Activated CD8-positive, alpha-beta memory T cell treated with anti-CD3 and anti-CD28 coated beads, Interleukin-2, amount 10 ng/mL, durations not matched to agents 7 days and 5 days (primary cell): ENCODE data around the gene FRMD4A. TPM values are rescaled to one million over a fixed set of nuclear protein-coding genes. Genes with fewer than 3 reads are reported as not detected.

ENCODE experiments used
- ATAC-seq: fragments of 150-1000 bp; cut with Tn5 transposase; one replicate; pipeline ENCODE4 v1.10.0; 2021; ENCODE audit warnings: moderate library complexity
- CTCF ChIA-PET: fragments of 350-600 bp; sonication (Branson Sonifier 250); formaldehyde crosslinking; loops from one replicate; lab custom pipeline; 2021; ENCODE audit warnings: antibody characterized with exemption; lab: Charles Lee
- DNase-seq: peaks from one replicate; pipeline ENCODE4 v3.0.0-alpha.2; 2020
- H3K27ac Mint-ChIP-seq: one replicate; pipeline ENCODE4 v1.8.0; 2021; ENCODE audit warnings: mild to moderate bottlenecking, mixed read lengths
- H3K27me3 Mint-ChIP-seq: one replicate; pipeline ENCODE4 v1.8.0; 2021; ENCODE audit warnings: mixed read lengths
- H3K36me3 Mint-ChIP-seq: one replicate; pipeline ENCODE4 v1.8.0; 2021; ENCODE audit warnings: mild to moderate bottlenecking, mixed read lengths
- H3K4me1 Mint-ChIP-seq: one replicate; pipeline ENCODE4 v1.8.0; 2021; ENCODE audit warnings: mixed read lengths
- H3K4me3 Mint-ChIP-seq: one replicate; pipeline ENCODE4 v1.8.0; 2021; ENCODE audit warnings: mild to moderate bottlenecking, moderate library complexity, mixed read lengths
- H3K9me3 Mint-ChIP-seq: one replicate; pipeline ENCODE4 v1.8.0; 2022; ENCODE audit warnings: low read depth, mixed read lengths
- total RNA-seq, 2 experiments: library from RNA; stranded (reverse); gene quantifications; one replicate each; pipeline ENCODE4 v1.2.3, GENCODE V29; 2021

FRMD4A gene
- total RNA-seq, 2 experiments from 2014 or later, result 0.09 to 1.2 TPM

DNA sequence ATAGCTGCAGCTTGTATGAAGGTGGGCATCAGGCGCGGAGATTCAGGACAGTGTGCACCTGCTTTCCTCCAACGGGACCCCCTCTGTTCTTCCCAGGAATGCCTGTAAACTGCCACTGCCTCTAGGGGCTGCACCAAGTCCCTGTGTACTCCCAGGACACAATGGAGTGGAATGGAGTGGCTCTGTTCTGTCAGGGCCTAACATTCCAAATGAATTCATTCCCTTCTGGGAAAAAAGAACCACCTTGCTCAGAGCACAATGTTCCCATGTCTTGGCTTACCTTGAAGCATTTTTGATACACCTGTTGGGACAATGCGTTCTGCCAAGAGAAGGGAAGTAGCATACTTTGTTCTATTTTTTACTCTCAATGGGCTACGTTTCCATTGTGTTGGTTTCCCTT lies 339.4 kb downstream of the FRMD4A start:
- H3K9me3 Mint-ChIP-seq, result no peaks in the 10 kb centered on the region
- peaks cover 3% of the 10 kb centered on the region for H3K4me1 Mint-ChIP-seq
- H3K4me3 Mint-ChIP-seq, result no peak overlapping the region
- CTCF ChIA-PET, result no interaction called here
- ATAC-seq (no peak), DNase-seq (no peak)
- no peak overlapping the region for H3K27ac Mint-ChIP-seq
- no peaks in the 10 kb centered on the region for H3K36me3 Mint-ChIP-seq
- no peaks in the 10 kb centered on the region for H3K27me3 Mint-ChIP-seq

DNA sequence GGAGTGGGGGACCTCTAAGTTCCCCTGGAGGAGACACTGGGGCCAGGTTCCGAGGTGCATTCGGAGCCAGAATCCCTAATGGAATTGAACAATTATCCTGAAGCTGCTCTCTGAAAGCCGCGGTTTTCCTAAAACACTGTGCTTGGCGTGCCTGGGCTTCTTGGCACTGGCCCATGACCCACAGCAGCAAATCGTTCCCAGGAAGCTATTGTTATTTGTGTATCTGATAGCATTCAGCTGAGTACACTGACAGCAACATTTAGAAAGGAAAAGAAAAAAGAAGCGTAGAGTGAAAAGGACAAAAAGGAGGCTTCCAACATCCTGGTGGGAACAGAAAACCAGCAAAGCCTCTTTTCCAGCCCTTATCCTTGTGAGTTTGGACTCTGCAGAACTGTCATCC lies 339.8 kb downstream of the FRMD4A start:
- Mint-ChIP-seq H3K27me3 (no peaks in the 10 kb centered on the region), H3K4me1 (peaks cover 3% of the 10 kb centered on the region)
- no peak for DNase-seq

DNA sequence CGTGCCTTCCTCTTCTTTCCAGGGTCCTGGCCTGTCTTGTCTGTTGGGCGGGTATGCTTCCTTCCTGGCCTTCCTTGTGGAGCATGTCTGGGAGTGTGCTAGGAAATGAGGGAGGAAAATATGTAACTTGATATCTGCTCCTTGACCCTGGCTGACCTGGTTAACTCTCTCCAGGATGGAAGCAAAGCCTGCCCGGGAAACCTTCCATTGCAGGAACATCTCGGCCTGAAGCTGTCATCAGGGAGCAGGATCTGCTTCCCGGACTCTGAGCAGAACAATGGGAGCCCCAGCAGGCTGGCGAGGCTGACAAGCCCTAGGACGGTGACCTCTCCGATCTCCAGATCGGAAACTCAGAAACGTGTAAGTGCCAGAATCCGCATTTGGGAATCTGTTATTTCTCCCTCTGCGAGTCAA lies 340.3 kb downstream of the FRMD4A start:
- CTCF ChIA-PET, result no interaction called here
- no peaks in the 10 kb centered on the region for H3K9me3 Mint-ChIP-seq
- peaks cover 3% of the 10 kb centered on the region for H3K4me1 Mint-ChIP-seq
- no peaks in the 10 kb centered on the region for H3K27me3 Mint-ChIP-seq
- ATAC-seq, result no peak
- no peak overlapping the region for H3K4me3 Mint-ChIP-seq
- DNase-seq, result no peak
- no peaks in the 10 kb centered on the region for H3K36me3 Mint-ChIP-seq
- H3K27ac Mint-ChIP-seq, result no peak overlapping the region

More for the DNA sequence above, 339.8 kb downstream of the FRMD4A start:
- no peak for ATAC-seq
- H3K4me3 Mint-ChIP-seq, result no peak overlapping the region
- H3K9me3 Mint-ChIP-seq, result no peaks in the 10 kb centered on the region
- CTCF ChIA-PET, result no interaction called here
- no peak overlapping the region for H3K27ac Mint-ChIP-seq
- no peaks in the 10 kb centered on the region for H3K36me3 Mint-ChIP-seq

DNA sequence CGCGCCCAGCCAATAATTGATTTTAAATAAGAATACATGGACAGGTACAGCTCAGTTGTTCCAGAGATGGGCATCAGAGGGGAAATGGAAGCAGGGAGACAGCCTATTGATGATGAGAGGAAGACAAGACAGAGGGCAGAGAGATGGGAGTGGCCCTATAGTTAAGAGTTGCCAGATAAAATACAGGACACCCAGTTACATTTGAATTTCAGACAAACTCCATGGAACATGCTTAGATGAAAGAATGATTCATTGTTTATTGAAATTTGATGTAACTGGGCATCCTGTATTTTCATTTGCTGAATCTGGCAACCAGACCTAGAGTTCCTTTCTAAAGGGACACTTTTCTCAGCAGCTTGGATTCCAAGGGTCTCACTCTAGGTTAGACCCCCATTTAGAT lies 341.1 kb downstream of the FRMD4A start:
- CTCF ChIA-PET, result no interaction called here
- H3K4me1 Mint-ChIP-seq, result peaks cover 3% of the 10 kb centered on the region
- H3K27me3 Mint-ChIP-seq, result no peaks in the 10 kb centered on the region
- H3K27ac Mint-ChIP-seq, result no peak overlapping the region
- H3K4me3 Mint-ChIP-seq, result no peak overlapping the region
- no peak for ATAC-seq
- DNase-seq, result no peak
- H3K36me3 Mint-ChIP-seq, result no peaks in the 10 kb centered on the region
- H3K9me3 Mint-ChIP-seq, result no peaks in the 10 kb centered on the region

DNA sequence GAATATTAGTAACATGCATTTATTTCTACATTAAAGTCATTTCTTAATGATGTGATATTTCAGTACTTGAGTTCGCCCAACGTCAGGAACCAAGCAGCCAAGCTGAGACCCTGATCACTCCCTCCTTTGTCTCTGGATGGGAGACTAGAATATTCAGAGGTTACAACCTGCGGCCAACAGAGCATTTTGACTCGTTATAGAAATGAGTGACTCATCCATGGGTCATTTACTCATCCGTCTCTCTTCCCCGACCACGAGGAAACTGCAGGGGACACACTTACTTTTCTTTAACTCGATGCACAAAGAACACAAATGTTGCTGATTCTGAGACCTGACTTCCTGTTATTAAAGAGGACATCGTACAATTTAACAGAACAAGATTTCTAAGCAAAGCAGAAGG lies 343.3 kb downstream of the FRMD4A start:
- DNase-seq (no peak), ATAC-seq (no peak)
- H3K4me1 Mint-ChIP-seq, result no peaks in the 10 kb centered on the region
- H3K36me3 Mint-ChIP-seq, result no peaks in the 10 kb centered on the region
- no peak overlapping the region for H3K27ac Mint-ChIP-seq
- CTCF ChIA-PET, result no interaction called here
- H3K4me3 Mint-ChIP-seq, result no peak overlapping the region
- H3K27me3 Mint-ChIP-seq, result no peaks in the 10 kb centered on the region
- no peaks in the 10 kb centered on the region for H3K9me3 Mint-ChIP-seq

DNA sequence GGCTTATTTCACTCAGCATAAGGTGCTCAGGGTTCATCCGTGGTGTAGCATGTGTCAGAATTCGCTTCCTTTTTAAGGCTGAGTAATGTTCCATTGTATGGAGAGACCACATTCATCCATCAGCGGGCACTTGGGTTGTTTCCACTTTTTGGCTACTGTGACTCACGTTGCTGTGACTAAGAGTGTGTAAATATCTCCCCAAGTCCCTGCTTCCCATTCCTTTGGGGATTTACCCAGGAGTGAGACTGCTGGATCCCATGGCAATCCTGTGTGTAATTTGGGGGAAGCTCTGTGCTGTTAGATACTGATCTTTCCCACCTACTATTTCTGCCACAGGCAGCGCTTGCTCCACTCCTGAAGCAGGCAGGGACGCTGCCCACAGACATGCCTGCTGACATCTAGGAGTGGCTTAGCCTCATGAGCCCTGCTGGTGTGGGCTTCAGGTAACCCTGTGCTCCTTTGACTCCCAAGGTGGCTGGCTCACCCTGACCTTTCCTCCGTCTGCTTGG lies 346.0 kb downstream of the FRMD4A start:
- DNase-seq (no peak), ATAC-seq (no peak)
- no peaks in the 10 kb centered on the region for H3K36me3 Mint-ChIP-seq
- CTCF ChIA-PET, result no interaction called here
- H3K27me3 Mint-ChIP-seq, result no peaks in the 10 kb centered on the region
- no peak overlapping the region for H3K4me3 Mint-ChIP-seq
- H3K4me1 Mint-ChIP-seq, result no peaks in the 10 kb centered on the region
- no peaks in the 10 kb centered on the region for H3K9me3 Mint-ChIP-seq
- H3K27ac Mint-ChIP-seq, result no peak overlapping the region

DNA sequence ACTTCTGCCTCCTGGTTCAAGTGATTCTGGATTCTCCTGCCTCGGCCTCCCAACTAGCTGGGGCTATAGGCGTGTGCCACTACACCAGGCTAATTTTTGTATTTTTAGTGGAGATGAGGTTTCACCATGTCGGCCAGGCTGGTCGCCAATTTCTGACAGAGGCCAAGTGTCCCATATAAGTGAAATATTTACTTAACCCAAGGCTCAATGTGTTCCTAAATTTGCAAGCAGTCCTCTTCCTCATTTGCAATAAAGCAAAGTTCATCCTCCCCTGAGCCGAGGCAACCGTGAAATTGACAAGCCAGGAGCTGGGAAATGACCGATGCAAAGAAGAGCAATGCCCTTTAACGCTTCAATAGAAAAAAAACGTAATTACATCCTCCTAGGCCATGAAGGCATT lies 347.7 kb downstream of the FRMD4A start:
- no peaks in the 10 kb centered on the region for H3K27me3 Mint-ChIP-seq
- H3K4me3 Mint-ChIP-seq, result no peak overlapping the region
- no peaks in the 10 kb centered on the region for H3K36me3 Mint-ChIP-seq
- DNase-seq (no peak), ATAC-seq (no peak)
- no peaks in the 10 kb centered on the region for H3K4me1 Mint-ChIP-seq
- CTCF ChIA-PET, result no interaction called here
- H3K27ac Mint-ChIP-seq, result no peak overlapping the region
- no peaks in the 10 kb centered on the region for H3K9me3 Mint-ChIP-seq

DNA sequence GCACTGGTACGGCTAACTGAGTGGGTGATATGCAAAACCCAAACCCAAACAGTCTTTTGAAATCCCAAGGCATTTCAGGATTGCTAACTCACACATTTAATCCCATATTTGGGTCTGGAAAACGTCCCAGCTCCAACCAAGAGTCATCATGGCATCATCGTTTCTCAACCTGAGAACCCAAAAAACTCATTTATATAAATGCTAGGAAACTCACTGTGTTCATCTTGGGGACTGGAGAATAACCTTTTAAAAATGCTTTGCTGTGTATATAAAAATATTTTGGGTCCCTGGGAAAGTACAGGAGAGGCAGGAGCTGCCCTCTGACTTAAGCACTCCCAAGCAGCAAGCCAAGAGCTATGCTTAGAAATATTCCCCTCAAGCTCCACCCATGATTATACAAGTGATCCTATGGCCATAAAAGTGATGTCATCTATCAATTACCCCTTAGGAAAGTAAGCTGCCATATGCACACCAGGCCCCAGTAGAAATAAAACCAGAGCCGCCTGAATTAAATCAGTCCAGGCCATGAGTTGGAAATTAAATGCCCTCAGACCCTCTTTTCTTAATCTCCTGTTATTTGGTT lies 352.1 kb downstream of the FRMD4A start:
- Mint-ChIP-seq H3K4me1 (no peaks in the 10 kb centered on the region), H3K27me3 (no peaks in the 10 kb centered on the region), H3K27ac (no peak overlapping the region), H3K4me3 (no peak overlapping the region), H3K9me3 (no peaks in the 10 kb centered on the region), H3K36me3 (no peaks in the 10 kb centered on the region)
- ATAC-seq (no peak), DNase-seq (no peak)
- CTCF ChIA-PET, result no interaction called here

DNA sequence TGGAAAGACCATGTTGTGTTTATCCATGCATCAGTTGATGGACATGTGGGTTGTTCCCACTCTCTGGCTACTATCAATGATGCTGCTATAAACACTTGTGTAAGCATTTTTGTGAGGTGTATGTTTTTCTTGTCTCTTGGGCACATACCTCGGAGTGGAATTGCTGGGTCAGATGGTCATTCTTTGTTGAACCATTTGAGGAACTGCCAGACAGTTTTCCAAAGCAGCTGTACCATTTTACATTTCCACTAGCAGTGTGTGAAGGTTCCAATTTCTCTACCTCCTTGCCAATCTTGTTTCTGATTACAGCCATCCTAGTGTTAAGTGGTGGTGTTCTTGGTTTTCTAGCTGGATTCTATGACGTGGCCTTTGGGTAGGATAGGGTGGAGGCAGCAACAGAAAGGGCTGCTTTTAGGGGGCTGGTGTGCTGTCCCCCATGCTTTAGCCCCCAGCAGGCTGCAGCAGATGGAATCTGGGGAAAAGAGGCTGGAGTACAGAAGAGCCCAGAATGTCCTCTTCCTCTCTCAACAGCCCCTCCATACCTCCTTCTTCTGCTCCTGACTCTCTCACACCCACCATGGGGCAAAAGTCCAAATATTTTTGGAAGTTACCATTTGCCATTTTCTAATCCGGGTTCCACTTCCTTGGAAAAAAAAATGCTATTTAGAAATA lies 352.7 kb downstream of the FRMD4A start:
- Mint-ChIP-seq H3K9me3 (no peaks in the 10 kb centered on the region), H3K27me3 (no peaks in the 10 kb centered on the region), H3K36me3 (no peaks in the 10 kb centered on the region), H3K27ac (no peak overlapping the region), H3K4me1 (no peaks in the 10 kb centered on the region), H3K4me3 (no peak overlapping the region)
- DNase-seq (no peak), ATAC-seq (no peak)
- CTCF ChIA-PET, result no interaction called here

DNA sequence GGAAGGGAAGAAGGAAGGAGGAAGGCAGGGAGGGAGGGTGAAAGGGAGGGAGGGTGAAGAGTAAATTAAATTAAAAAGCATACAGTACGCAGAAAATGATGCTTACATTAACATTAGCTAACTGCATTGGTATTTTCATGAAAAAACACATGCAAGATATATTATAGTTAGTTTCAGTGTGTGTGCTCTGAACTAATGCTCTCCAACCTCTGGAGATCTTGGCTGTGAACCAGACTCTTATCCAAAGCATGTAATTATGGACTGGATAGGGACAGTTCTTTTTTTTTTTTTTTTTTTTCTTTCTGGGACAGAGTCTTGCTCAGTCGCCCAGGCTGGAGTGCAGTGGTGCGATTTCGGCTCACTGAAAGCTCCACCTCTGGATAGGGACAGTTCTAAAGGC lies 357.0 kb downstream of the FRMD4A start:
- Mint-ChIP-seq H3K4me3 (no peak overlapping the region), H3K27me3 (no peaks in the 10 kb centered on the region), H3K36me3 (no peaks in the 10 kb centered on the region), H3K4me1 (no peaks in the 10 kb centered on the region), H3K9me3 (no peaks in the 10 kb centered on the region), H3K27ac (no peak overlapping the region)
- no peak for ATAC-seq
- no peak for DNase-seq
- CTCF ChIA-PET, result no interaction called here

DNA sequence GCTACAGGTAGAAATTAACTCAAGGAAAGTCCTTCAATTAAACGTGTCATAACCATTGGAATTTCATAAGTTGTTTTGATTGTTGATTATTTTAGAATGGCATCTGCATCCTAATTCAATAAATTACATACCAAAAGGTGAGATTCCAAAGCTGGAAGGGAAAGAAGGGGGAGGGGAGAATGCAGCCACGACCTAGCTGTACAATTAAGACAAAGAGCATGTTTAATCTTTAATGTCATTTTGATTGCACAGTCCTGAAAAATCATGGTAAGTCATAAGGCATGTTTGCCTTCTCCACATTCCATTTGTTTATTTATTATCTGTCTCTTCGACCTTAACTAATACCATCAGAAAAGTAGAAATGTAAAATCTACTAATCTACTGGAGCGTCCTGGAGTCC lies 358.1 kb downstream of the FRMD4A start:
- CTCF ChIA-PET, result no interaction called here
- no peaks in the 10 kb centered on the region for H3K36me3 Mint-ChIP-seq
- DNase-seq (no peak), ATAC-seq (no peak)
- H3K9me3 Mint-ChIP-seq, result no peaks in the 10 kb centered on the region
- H3K4me1 Mint-ChIP-seq, result no peaks in the 10 kb centered on the region
- H3K4me3 Mint-ChIP-seq, result no peak overlapping the region
- no peak overlapping the region for H3K27ac Mint-ChIP-seq
- no peaks in the 10 kb centered on the region for H3K27me3 Mint-ChIP-seq

DNA sequence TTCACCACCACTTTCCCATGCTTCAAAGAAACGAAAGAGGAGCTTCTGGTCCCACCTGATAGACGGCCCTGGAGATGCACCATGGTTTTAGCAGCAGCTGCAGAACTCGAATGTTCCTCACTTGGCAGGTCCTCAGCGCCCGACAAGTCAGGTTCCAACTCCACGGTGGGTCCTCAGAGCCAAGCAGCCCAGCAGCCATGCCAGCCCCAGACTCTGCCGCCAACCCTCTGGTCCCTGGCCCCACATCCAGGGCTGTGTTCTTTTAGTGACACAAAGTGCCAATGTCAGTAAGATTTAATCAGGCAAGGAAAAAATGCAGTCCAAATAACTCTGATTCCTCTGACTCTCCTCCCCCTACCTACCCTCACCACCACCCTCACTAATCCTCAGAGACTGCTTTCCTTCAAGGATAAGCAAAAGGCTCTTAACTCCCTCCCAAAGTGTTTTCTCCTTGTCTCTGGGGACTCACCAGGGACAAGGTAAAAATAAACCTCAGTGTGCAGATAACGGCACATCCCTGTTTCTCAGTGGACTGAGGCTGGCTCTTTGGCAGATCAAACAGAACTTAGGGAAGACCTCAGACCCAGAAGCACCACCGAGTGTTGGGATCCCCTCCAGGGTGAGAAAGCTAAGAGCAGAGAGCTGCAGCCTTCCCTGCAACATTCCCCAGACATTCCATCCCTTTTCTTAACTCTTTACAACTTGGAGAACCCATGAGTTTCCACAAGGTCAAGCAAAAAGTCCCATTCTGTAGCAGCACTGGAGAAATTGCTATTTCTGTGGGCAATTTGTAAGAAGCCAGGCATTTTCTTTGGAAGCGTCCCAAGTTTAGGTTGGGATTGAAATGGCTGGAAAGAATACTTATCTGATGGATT lies 358.9 kb downstream of the FRMD4A start:
- Mint-ChIP-seq H3K4me1 (no peaks in the 10 kb centered on the region), H3K9me3 (no peaks in the 10 kb centered on the region), H3K27me3 (no peaks in the 10 kb centered on the region), H3K27ac (no peak overlapping the region), H3K4me3 (no peak overlapping the region), H3K36me3 (no peaks in the 10 kb centered on the region)
- CTCF ChIA-PET, result no interaction called here
- DNase-seq (no peak), ATAC-seq (no peak)

DNA sequence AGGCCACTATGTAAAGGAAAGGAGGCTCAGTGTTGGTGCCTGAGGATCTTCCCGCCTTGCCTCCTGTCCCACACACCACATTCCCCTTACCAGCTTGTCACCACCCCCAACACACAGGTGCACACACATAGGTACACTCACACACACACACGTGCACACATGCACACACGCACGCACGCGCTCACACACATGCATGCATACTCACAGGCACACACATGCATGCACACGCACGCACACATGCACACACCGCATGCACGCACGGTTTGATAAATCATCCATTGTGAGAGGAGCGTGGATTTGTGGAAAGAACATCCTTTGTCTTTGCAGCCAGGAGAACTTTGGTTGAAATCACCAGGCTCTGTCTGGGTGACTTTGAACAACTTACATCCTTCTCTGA lies 359.8 kb downstream of the FRMD4A start:
- ATAC-seq (no peak), DNase-seq (no peak)
- CTCF ChIA-PET, result no interaction called here
- H3K9me3 Mint-ChIP-seq, result no peaks in the 10 kb centered on the region
- no peak overlapping the region for H3K4me3 Mint-ChIP-seq
- no peaks in the 10 kb centered on the region for H3K36me3 Mint-ChIP-seq
- H3K4me1 Mint-ChIP-seq, result no peaks in the 10 kb centered on the region
- H3K27me3 Mint-ChIP-seq, result no peaks in the 10 kb centered on the region
- H3K27ac Mint-ChIP-seq, result no peak overlapping the region
